B cell (primary cell): ENCODE measurements around the gene MAP3K7CL.

Source experiments
- CTCF ChIP-seq: fragments of 200-600 bp; IDR thresholded peaks from one replicate; pipeline ENCODE4 v1.8.0; 2022; ENCODE audit warnings: antibody characterized with exemption, mild to moderate bottlenecking
- EZH2 ChIP-seq: IDR thresholded peaks from 2 replicates; pipeline ENCODE4 v1.6.1; 2012; ENCODE audit warnings: borderline replicate concordance, low read depth, mild to moderate bottlenecking, moderate library complexity, low read length; ENCODE audit not compliant: insufficient read depth, poor library complexity, severe bottlenecking

GRCh38 chr21:29155118-29155932 is 24.9 kb downstream of the MAP3K7CL start:
- TF ChIP-seq CTCF (no peak), EZH2 (no peak)
